CD4-positive, alpha-beta memory T cell (primary cell): ENCODE measurements around the gene DNAJB4. TPM values are rescaled to one million over a fixed set of nuclear protein-coding genes. Genes with fewer than 3 reads are reported as not detected.
"Not testable (repeated sequence)": the region's sequence is repeated elsewhere in the genome, so short reads cannot be mapped to it uniquely, and the experiment has no call there.

Source experiments
- CTCF ChIA-PET: fragments of 350-600 bp; sonication (Branson Sonifier 250); formaldehyde crosslinking; loops from one replicate; lab custom pipeline; 2021; ENCODE audit warnings: inconsistent platforms; ENCODE audit not compliant: partially characterized antibody; lab: Charles Lee
- POLR2A ChIA-PET: fragments of 350-600 bp; sonication (Branson Sonifier 250); formaldehyde crosslinking; loops from one replicate; lab custom pipeline; 2021; ENCODE audit not compliant: partially characterized antibody; lab: Charles Lee
- DNase-seq, 5 donors: peaks; one replicate each; pipeline versions ENCODE4 v3.0.0 to v3.0.0-alpha.2; 2020 to 2022; ENCODE audit warnings: mixed read lengths in 1 of 5
- H3K27ac ChIP-seq: one replicate; pipeline ENCODE4 v1.7.0; 2013; ENCODE audit warnings: low read depth, low read length
- H3K27me3 ChIP-seq: 2 replicates; pipeline ENCODE4 v1.7.0; 2013; ENCODE audit warnings: mild to moderate bottlenecking, low read length, moderate library complexity; ENCODE audit not compliant: insufficient read depth
- H3K36me3 ChIP-seq: 2 replicates; pipeline ENCODE4 v1.7.0; 2013; ENCODE audit warnings: mild to moderate bottlenecking, low read length, moderate library complexity; ENCODE audit not compliant: insufficient read depth
- H3K4me1 ChIP-seq: 2 replicates; pipeline ENCODE4 v1.7.0; 2013; ENCODE audit warnings: mild to moderate bottlenecking, low read length, moderate library complexity; ENCODE audit not compliant: insufficient read depth
- H3K4me3 ChIP-seq, 2 donors: one replicate each; pipeline ENCODE4 v1.7.0; 2013; ENCODE audit warnings: low read length in 2 of 2, mild to moderate bottlenecking in 1 of 2
- H3K9me3 ChIP-seq, 2 donors: one replicate each; pipeline ENCODE4 v1.7.0; 2013; ENCODE audit warnings: low read length in 2 of 2, control low read depth in 1 of 2; ENCODE audit not compliant: control insufficient read depth in 1 of 2
- H3K27ac Mint-ChIP-seq, 7 donors: one replicate each; pipeline ENCODE4 v1.8.0; 2020 to 2021; ENCODE audit warnings: mixed read lengths in 7 of 7, mild to moderate bottlenecking in 6 of 7, inconsistent platforms in 3 of 7, moderate library complexity in 3 of 7
- H3K27me3 Mint-ChIP-seq, 2 donors: one replicate each; pipeline ENCODE4 v1.8.0; 2020 to 2021; ENCODE audit warnings: mixed read lengths in 2 of 2
- H3K36me3 Mint-ChIP-seq, 2 donors: one replicate each; pipeline ENCODE4 v1.8.0; 2020 to 2021; ENCODE audit warnings: mixed read lengths in 2 of 2, inconsistent platforms in 1 of 2, mild to moderate bottlenecking in 1 of 2
- H3K4me1 Mint-ChIP-seq, 4 donors: one replicate each; pipeline ENCODE4 v1.8.0; 2020 to 2021; ENCODE audit warnings: mixed read lengths in 4 of 4, mild to moderate bottlenecking in 1 of 4
- H3K4me3 Mint-ChIP-seq, 8 donors: one replicate each; pipeline ENCODE4 v1.8.0; 2020 to 2021; ENCODE audit warnings: mixed read lengths in 8 of 8, mild to moderate bottlenecking in 7 of 8, moderate library complexity in 6 of 8, inconsistent platforms in 3 of 8
- H3K9me3 Mint-ChIP-seq, 8 donors: one replicate each; pipeline ENCODE4 v1.8.0; 2020 to 2021; ENCODE audit warnings: mixed read lengths in 8 of 8, mild to moderate bottlenecking in 5 of 8, inconsistent platforms in 3 of 8, moderate library complexity in 1 of 8
- intact Hi-C: fragments of 100-400 bp; cut with micrococcal nuclease; formaldehyde crosslinking; loops from one replicate; pipeline ENCODE4 v1.15.1; 2023
- polyA plus RNA-seq, 2 donors: library from polyadenylated mRNA; unstranded; fragments of 300-500 nt; fragmentation: Illumina TruSeq; gene quantifications; one replicate each; pipeline ENCODE4 v1.2.3, GENCODE V29; 2021
- total RNA-seq, 2 experiments: library from RNA; stranded (reverse); gene quantifications; one replicate each; pipeline ENCODE4 v1.2.3, GENCODE V29; 2021

DNAJB4 gene
- total and polyA plus RNA-seq, 4 experiments from 2014 or later: 8.7 to 18.3 (median 12.6) TPM

DNA sequence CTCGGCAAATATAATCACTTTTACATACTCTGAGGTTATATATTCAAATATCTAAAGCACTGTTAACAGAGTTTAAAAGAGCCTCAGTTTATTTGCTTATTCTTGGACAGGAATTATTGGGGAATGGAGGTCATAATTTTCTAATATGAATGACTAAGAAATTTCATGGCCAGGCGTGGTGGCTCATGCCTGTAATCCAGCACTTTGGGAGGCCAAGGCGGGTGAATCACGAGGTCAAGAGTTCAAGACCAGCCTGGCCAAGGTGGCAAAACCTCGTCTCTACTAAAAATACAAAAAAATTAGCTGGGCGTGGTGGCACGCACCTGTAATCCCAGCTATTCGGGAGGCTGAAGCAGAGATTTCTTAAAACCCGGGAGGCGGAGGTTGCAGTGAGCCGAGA is 4.2 kb upstream of the DNAJB4 start:
- H3K36me3 Mint-ChIP-seq, DNase-seq, H3K4me3 ChIP-seq, H3K9me3 ChIP-seq, H3K9me3 Mint-ChIP-seq, H3K4me3 Mint-ChIP-seq, H3K27me3 ChIP-seq, H3K27me3 Mint-ChIP-seq, H3K27ac ChIP-seq, H3K36me3 ChIP-seq, intact Hi-C loops: not testable (repeated sequence)
- Mint-ChIP-seq H3K27ac (peak overlapping the region in 5 of 7 donors; percentile 15 to 74 (median 22)), H3K4me1 (peaks cover 5 to 22% (median 12%) of the 10 kb centered on the region in 4 donors)
- ChIA-PET CTCF (interaction anchor here (2.1 kb wide), 1 partner anchor 22 kb away, joined by 6 read pairs; the partner anchor contains the start of gene FUBP1), POLR2A (interaction anchor here (1.4 kb wide), 1 partner anchor 22 kb away, joined by 7 read pairs; the partner anchor contains the start of gene FUBP1)
- H3K4me1 ChIP-seq: peaks cover 15% of the 10 kb centered on the region

DNA sequence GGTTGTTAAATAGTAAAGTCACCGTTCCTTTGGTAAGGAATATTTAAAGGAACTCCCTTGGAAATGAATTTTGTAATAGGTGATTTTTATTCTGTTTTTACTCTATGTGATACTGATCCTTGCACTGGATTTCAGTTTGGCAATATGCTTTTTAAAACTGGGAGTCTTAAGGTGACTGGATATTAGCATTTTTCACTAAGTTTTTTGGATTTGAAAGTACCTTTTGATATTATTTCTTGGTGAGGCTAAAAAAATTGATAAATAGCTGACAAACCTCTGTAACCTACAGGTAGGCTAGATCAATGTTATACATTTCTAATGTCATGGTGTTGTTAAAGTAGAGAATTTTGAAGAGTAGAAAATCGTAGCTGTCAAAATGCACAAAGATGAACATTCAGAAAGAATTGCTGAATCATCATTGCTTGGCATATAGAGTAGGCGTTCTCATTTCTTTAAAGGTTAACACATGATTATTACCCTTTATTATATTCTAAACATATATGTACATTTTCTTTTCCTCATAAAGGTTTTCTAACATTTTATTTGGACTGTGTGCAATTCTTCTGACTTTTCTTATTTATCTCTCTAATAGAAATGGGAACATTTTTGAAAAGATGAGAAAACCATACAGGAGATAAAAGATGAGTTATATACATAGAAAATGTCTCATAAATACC is 1.5 kb upstream of the DNAJB4 start:
- Histone ChIP-seq H3K27ac (no peak overlapping the region), H3K36me3 (no peaks in the 10 kb centered on the region), H3K4me3 (no peak overlapping the region), H3K27me3 (no peaks in the 10 kb centered on the region), H3K4me1 (peaks cover 31% of the 10 kb centered on the region), H3K9me3 (no peaks in the 10 kb centered on the region)
- H3K9me3 Mint-ChIP-seq: peaks cover 0 to 3% (median 0%) of the 10 kb centered on the region in 8 donors
- no peaks in the 10 kb centered on the region for H3K27me3 Mint-ChIP-seq
- ChIA-PET CTCF (interaction anchor here (4.7 kb wide), 1 partner anchor 24 kb away, joined by 38 read pairs; the partner anchor contains the start of gene FUBP1), POLR2A (interaction anchor here (1.0 to 6.0 kb wide), 7 partner anchors 7 to 321 kb away, joined by 3 to 247 read pairs (median 9); partner anchors contain the start of genes FUBP1, MIGA1, USP33 and ZZZ3)
- intact Hi-C loops: no loop called here
- H3K27ac Mint-ChIP-seq: peak overlapping the region; percentile 58 to 99 (median 80)
- peaks cover 0 to 8% of the 10 kb centered on the region in 2 donors for H3K36me3 Mint-ChIP-seq
- peak overlapping the region in 6 of 8 donors; percentile 10 to 61 (median 40) for H3K4me3 Mint-ChIP-seq
- H3K4me1 Mint-ChIP-seq: peaks cover 13 to 41% (median 21%) of the 10 kb centered on the region in 4 donors
- DNase-seq: peak in 1 of 5 donors; percentile 6

DNA sequence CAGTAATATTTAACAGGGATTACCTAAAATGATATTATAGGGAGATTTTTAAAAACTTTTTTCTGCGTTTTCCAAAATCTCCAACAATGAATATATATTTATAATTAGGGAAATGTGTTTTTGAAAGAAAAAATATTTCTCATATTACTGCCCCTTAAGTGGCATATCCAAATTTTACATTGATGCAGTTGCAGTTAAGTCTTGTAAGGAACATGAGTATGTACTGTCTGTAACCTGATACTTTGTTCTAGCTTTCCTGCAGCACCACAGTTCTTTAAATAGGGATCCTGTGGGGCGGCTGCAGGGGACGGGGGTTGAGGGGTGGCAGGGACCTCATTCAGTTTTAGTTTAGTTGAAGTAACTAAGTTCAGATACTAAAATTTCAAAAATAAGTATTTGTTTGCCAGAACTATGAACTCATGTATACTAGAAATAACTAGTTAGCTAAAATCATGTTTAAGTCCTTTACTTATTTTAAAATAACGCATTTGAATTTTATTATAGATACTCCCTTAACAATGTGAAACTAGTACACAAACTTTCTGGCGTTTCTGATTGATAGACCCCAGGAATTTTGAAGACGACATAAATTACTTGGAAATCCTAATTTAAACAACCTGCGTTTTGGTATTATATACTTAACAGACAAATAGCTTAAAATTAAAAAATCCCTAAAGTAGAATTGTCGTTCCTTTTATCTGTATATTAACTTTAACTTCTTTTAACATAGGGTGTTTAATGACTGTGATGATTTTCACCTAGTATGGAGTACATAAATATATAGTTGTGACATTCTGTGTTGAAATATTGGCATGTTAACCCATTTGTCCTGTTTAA is 639 bp upstream of the DNAJB4 start:
- CTCF ChIA-PET: interaction anchor here (0.5 to 4.7 kb wide), 11 partner anchors 9 to 320 kb away, joined by 3 to 38 read pairs (median 4); partner anchors contain the start of gene FUBP1
- Histone ChIP-seq H3K27ac (peak overlapping the region; percentile 72), H3K27me3 (no peaks in the 10 kb centered on the region), H3K4me3 (peak overlapping the region; percentile 73 to 85), H3K4me1 (peaks cover 31% of the 10 kb centered on the region), H3K36me3 (no peaks in the 10 kb centered on the region), H3K9me3 (no peaks in the 10 kb centered on the region)
- peaks cover 0 to 3% (median 0%) of the 10 kb centered on the region in 8 donors for H3K9me3 Mint-ChIP-seq
- no peaks in the 10 kb centered on the region for H3K27me3 Mint-ChIP-seq
- peaks cover 0 to 8% of the 10 kb centered on the region in 2 donors for H3K36me3 Mint-ChIP-seq
- intact Hi-C loops: loop anchor here (1.0 to 2.0 kb wide), 4 partner anchors 25 to 321 kb away; partner anchors contain the start of genes FUBP1, USP33 and ZZZ3
- peaks cover 16 to 44% (median 24%) of the 10 kb centered on the region in 4 donors for H3K4me1 Mint-ChIP-seq
- peak in 1 of 5 donors; percentile 66 for DNase-seq
- peak overlapping the region; percentile 78 to 95 (median 90) for H3K4me3 Mint-ChIP-seq
- POLR2A ChIA-PET: interaction anchor here (0.7 to 6.0 kb wide), 16 partner anchors 8 to 616 kb away, joined by 3 to 247 read pairs (median 4); partner anchors contain the start of genes FUBP1, IFI44L, MIGA1 and USP33
- peak overlapping the region; percentile 96 to 99 (median 98) for H3K27ac Mint-ChIP-seq

DNA sequence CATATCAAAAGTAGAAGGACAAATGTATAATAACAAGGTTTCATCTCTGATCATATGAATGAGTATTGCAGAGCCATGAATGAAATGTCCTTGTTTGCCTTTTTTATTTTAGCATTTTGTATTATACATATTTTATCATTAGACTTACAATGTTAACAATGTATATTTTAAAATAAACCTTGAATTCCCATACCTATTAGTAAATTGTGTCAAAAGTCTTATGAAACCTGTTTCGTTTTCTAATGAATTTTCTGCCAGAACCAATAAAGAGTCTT is 646 bp downstream of the DNAJB4 start:
- Mint-ChIP-seq H3K27ac (peak overlapping the region; percentile 96 to 99 (median 98)), H3K4me1 (peaks cover 17 to 48% (median 27%) of the 10 kb centered on the region in 4 donors), H3K36me3 (peaks cover 0 to 8% of the 10 kb centered on the region in 2 donors), H3K9me3 (peaks cover 0 to 3% (median 0%) of the 10 kb centered on the region in 8 donors), H3K4me3 (peak overlapping the region; percentile 78 to 95 (median 90)), H3K27me3 (no peaks in the 10 kb centered on the region)
- Histone ChIP-seq H3K27me3 (no peaks in the 10 kb centered on the region), H3K36me3 (no peaks in the 10 kb centered on the region), H3K9me3 (no peaks in the 10 kb centered on the region), H3K4me3 (peak overlapping the region; percentile 73 to 85), H3K4me1 (peaks cover 31% of the 10 kb centered on the region), H3K27ac (peak overlapping the region; percentile 72)
- peak in 1 of 5 donors; percentile 1 for DNase-seq
- ChIA-PET CTCF (interaction anchor here (1.3 to 4.7 kb wide), 6 partner anchors 10 to 110 kb away, joined by 4 to 38 read pairs (median 4); partner anchors contain the start of gene FUBP1), POLR2A (interaction anchor here (1.2 to 6.0 kb wide), 8 partner anchors 9 to 615 kb away, joined by 3 to 247 read pairs (median 6); partner anchors contain the start of genes FUBP1, IFI44L and ZZZ3)
- intact Hi-C loops: loop anchor here (2.0 kb wide), 1 partner anchor 323 kb away; the partner anchor contains the start of gene ZZZ3

DNA sequence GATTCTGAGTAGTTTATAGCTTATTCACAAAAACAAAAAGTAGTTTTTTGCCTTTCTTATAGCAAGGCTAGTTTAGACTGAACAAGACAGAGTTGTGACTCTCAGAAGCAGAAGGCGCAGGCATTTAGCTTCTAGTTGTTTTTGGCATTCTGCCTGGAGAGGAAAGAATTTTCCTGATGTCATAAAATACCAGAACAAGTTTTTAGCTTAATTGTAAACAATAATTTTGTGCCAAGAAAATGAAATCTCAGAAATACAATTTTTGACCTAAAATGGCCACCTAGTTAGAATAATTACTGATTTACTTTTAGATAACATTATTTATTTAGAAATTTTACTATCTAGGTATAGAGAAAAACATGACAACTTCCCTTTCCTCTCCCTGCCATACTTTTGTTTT is 1.0 kb downstream of the DNAJB4 start:
- no peaks in the 10 kb centered on the region for H3K27me3 ChIP-seq
- Mint-ChIP-seq H3K4me3 (peak overlapping the region; percentile 78 to 95 (median 88)), H3K9me3 (peaks cover 0 to 3% (median 0%) of the 10 kb centered on the region in 8 donors), H3K27ac (peak overlapping the region; percentile 69 to 99 (median 98)), H3K27me3 (no peaks in the 10 kb centered on the region), H3K4me1 (peaks cover 18 to 48% (median 29%) of the 10 kb centered on the region in 4 donors), H3K36me3 (peaks cover 0 to 8% of the 10 kb centered on the region in 2 donors)
- H3K4me1 ChIP-seq: peaks cover 31% of the 10 kb centered on the region
- no peaks in the 10 kb centered on the region for H3K9me3 ChIP-seq
- POLR2A ChIA-PET: interaction anchor here (1.4 to 6.0 kb wide), 5 partner anchors 10 to 323 kb away, joined by 3 to 247 read pairs (median 16); partner anchors contain the start of genes FUBP1 and ZZZ3
- peak in 4 of 5 donors; percentile 14 to 22 (median 15) for DNase-seq
- no peaks in the 10 kb centered on the region for H3K36me3 ChIP-seq
- intact Hi-C loops: loop anchor here (2.0 kb wide), 1 partner anchor 323 kb away; the partner anchor contains the start of gene ZZZ3
- peak overlapping the region; percentile 34 to 85 for H3K4me3 ChIP-seq
- CTCF ChIA-PET: interaction anchor here (1.8 to 4.7 kb wide), 2 partner anchors 27 to 30 kb away, joined by 4 to 38 read pairs; partner anchors contain the start of gene FUBP1
- peak overlapping the region; percentile 30 for H3K27ac ChIP-seq

DNA sequence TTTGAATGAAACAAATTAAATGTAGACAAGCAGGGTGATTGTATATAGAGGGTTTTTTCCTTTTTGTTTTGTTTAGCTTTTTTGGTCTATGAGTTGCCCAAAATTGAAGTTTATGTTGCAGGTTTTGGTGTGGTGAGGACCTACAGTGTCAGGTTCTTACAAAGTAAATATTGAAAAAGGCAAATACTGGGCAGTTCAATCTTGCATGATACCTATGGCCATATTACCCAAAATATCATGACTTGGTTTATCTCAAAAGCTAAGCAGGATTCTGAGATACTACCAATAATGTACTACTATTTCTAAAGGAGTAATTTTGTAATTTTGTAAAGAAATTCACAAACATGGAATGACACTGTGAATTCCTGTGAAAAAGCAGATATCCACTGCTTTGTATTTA is 1.8 kb downstream of the DNAJB4 start:
- Histone ChIP-seq H3K4me3 (no peak overlapping the region), H3K27me3 (no peaks in the 10 kb centered on the region), H3K9me3 (no peaks in the 10 kb centered on the region), H3K4me1 (peaks cover 31% of the 10 kb centered on the region), H3K36me3 (no peaks in the 10 kb centered on the region), H3K27ac (no peak overlapping the region)
- Mint-ChIP-seq H3K4me1 (peaks cover 18 to 48% (median 29%) of the 10 kb centered on the region in 4 donors), H3K27me3 (no peaks in the 10 kb centered on the region), H3K4me3 (peak overlapping the region in 2 of 8 donors; percentile 52 to 85), H3K27ac (peak overlapping the region in 2 of 7 donors; percentile 10 to 19), H3K9me3 (peaks cover 0 to 3% (median 0%) of the 10 kb centered on the region in 8 donors), H3K36me3 (peaks cover 0 to 8% of the 10 kb centered on the region in 2 donors)
- ChIA-PET POLR2A (interaction anchor here (6.0 kb wide), 1 partner anchor 28 kb away, joined by 247 read pairs; the partner anchor contains the start of gene FUBP1), CTCF (interaction anchor here (4.7 kb wide), 1 partner anchor 27 kb away, joined by 38 read pairs; the partner anchor contains the start of gene FUBP1)
- DNase-seq: no peak
- intact Hi-C loops: no loop called here
